Activated CD4-positive, alpha-beta T cell treated with anti-CD3 and anti-CD28 coated beads, Interleukin-2, amount 50 U/mL, for 24 hours (primary cell): ENCODE data around the gene OLFM2.
"Not testable (repeated sequence)": the region's sequence is repeated elsewhere in the genome, so short reads cannot be mapped to it uniquely, and the experiment has no call there.

Source experiments
- DNase-seq, 2 donors: peaks; one replicate each; pipeline ENCODE4 v3.0.0-alpha.2; 2020; ENCODE audit warnings: low read depth in 1 of 2, low spot score in 1 of 2

The OLFM2 gene

GRCh38 chr19:9834726-9835506, 101.4 kb downstream of the OLFM2 start, which contains the start of gene PIN1:
Gene PIN1 (plus strand): TSS chr19:9835318. CDS start chr19:9835345, 27 bp downstream.
- peak; percentile 97 to 98 for DNase-seq

GRCh38 chr19:9834307-9834725, 102.0 kb downstream of the OLFM2 start:
- DNase-seq, result no peak

- no peak for DNase-seq
Observed at GRCh38 chr19:9828551-9829063, 107.7 kb downstream of the OLFM2 start.

- peak; percentile 72 to 86 for DNase-seq
Observed at GRCh38 chr19:9827289-9828238, 108.8 kb downstream of the OLFM2 start, which contains the start of gene UBL5. Gene UBL5 (plus strand): TSS chr19:9827918. CDS start chr19:9828338, 420 bp downstream.

- DNase-seq, result no peak
Observed at GRCh38 chr19:9823816-9824215, 112.5 kb downstream of the OLFM2 start.

- DNase-seq, result not testable (repeated sequence)
Observed at GRCh38 chr19:9820034-9820433, 116.3 kb downstream of the OLFM2 start.

- no peak for DNase-seq
Observed at GRCh38 chr19:9819596-9819909, 116.8 kb downstream of the OLFM2 start.

- peak; percentile 100 for DNase-seq
Observed at GRCh38 chr19:9818734-9819595, 117.3 kb downstream of the OLFM2 start, which contains the start of gene FBXL12. Gene FBXL12 (minus strand): TSS chr19:9819079. CDS start chr19:9818813, 266 bp downstream.

- no peak for DNase-seq
Observed at GRCh38 chr19:9818175-9818733, 118.1 kb downstream of the OLFM2 start.

GRCh38 chr19:9811139-9811538, 125.2 kb downstream of the OLFM2 start:
- DNase-seq, result no peak

- no peak for DNase-seq
Observed at GRCh38 chr19:9808855-9809824, 127.2 kb downstream of the OLFM2 start.

- no peak for DNase-seq
Observed at GRCh38 chr19:9806803-9807202, 129.5 kb downstream of the OLFM2 start.
